Activated CD4-positive, alpha-beta memory T cell treated with anti-CD3 and anti-CD28 coated beads, Interleukin-2, amount 10 ng/mL, durations not matched to agents 7 days and 5 days (primary cell): ENCODE results near the gene GNAO1. TPM values are rescaled to one million over a fixed set of nuclear protein-coding genes. Genes with fewer than 3 reads are reported as not detected.

Experiments
- CTCF ChIA-PET: fragments of 350-600 bp; sonication (Branson Sonifier 250); formaldehyde crosslinking; loops from one replicate; lab custom pipeline; 2021; ENCODE audit warnings: antibody characterized with exemption, inconsistent platforms; lab: Charles Lee
- POLR2A ChIA-PET: fragments of 350-600 bp; sonication (Branson Sonifier 250); formaldehyde crosslinking; loops from one replicate; lab custom pipeline; 2021; ENCODE audit warnings: antibody characterized with exemption; lab: Charles Lee
- DNase-seq: peaks from one replicate; pipeline ENCODE4 v3.0.0-alpha.2; 2020
- H3K27ac Mint-ChIP-seq: one replicate; pipeline ENCODE4 v1.8.0; 2021; ENCODE audit warnings: mild to moderate bottlenecking, mixed read lengths
- H3K27me3 Mint-ChIP-seq: one replicate; pipeline ENCODE4 v1.8.0; 2021; ENCODE audit warnings: mixed read lengths
- H3K36me3 Mint-ChIP-seq: one replicate; pipeline ENCODE4 v1.8.0; 2021; ENCODE audit warnings: low read depth, mixed read lengths
- H3K4me1 Mint-ChIP-seq: one replicate; pipeline ENCODE4 v1.8.0; 2021; ENCODE audit warnings: mixed read lengths
- H3K4me3 Mint-ChIP-seq: one replicate; pipeline ENCODE4 v1.8.0; 2021; ENCODE audit warnings: mild to moderate bottlenecking, mixed read lengths
- H3K9me3 Mint-ChIP-seq: one replicate; pipeline ENCODE4 v1.8.0; 2021; ENCODE audit warnings: mixed read lengths
- total RNA-seq, 2 experiments: library from RNA; stranded (reverse); gene quantifications; one replicate each; pipeline ENCODE4 v1.2.3, GENCODE V29; 2021

The GNAO1 gene
- total RNA-seq, 2 experiments from 2014 or later = 1.8 to 2.3 TPM

- ChIA-PET CTCF (no interaction called here), POLR2A (no interaction called here)
- no peak for DNase-seq
- no peaks in the 10 kb centered on the region for H3K9me3 Mint-ChIP-seq
- no peaks in the 10 kb centered on the region for H3K27me3 Mint-ChIP-seq
- H3K4me3 Mint-ChIP-seq = no peak overlapping the region
- no peaks in the 10 kb centered on the region for H3K4me1 Mint-ChIP-seq
- H3K27ac Mint-ChIP-seq = no peak overlapping the region
- H3K36me3 Mint-ChIP-seq = no peaks in the 10 kb centered on the region
Observed at GRCh38 chr16:56341656-56342399, 150.5 kb downstream of the GNAO1 start.

- CTCF ChIA-PET = interaction anchor here (1.3 kb wide), 1 partner anchor 13 kb away, joined by 7 read pairs; no protein-coding TSS in a partner anchor
Observed at GRCh38 chr16:56343661-56344517, 152.6 kb downstream of the GNAO1 start.

GRCh38 chr16:56344518-56345405, 153.5 kb downstream of the GNAO1 start:
- Mint-ChIP-seq H3K27me3 (no peaks in the 10 kb centered on the region), H3K9me3 (no peaks in the 10 kb centered on the region), H3K4me1 (no peaks in the 10 kb centered on the region), H3K27ac (no peak overlapping the region), H3K36me3 (no peaks in the 10 kb centered on the region), H3K4me3 (no peak overlapping the region)
- ChIA-PET POLR2A (no interaction called here), CTCF (no interaction called here)
- no peak for DNase-seq

More at GRCh38 chr16:56343661-56344517, 152.6 kb downstream of the GNAO1 start:
- POLR2A ChIA-PET = no interaction called here
- H3K27me3 Mint-ChIP-seq = no peaks in the 10 kb centered on the region
- no peak overlapping the region for H3K27ac Mint-ChIP-seq
- no peak for DNase-seq
- H3K36me3 Mint-ChIP-seq = no peaks in the 10 kb centered on the region
- H3K9me3 Mint-ChIP-seq = no peaks in the 10 kb centered on the region
- H3K4me1 Mint-ChIP-seq = no peaks in the 10 kb centered on the region
- H3K4me3 Mint-ChIP-seq = no peak overlapping the region

GRCh38 chr16:56345406-56346050, 154.2 kb downstream of the GNAO1 start:
- ChIA-PET CTCF (no interaction called here), POLR2A (no interaction called here)
- Mint-ChIP-seq H3K9me3 (no peaks in the 10 kb centered on the region), H3K4me3 (no peak overlapping the region), H3K27ac (no peak overlapping the region), H3K36me3 (no peaks in the 10 kb centered on the region), H3K27me3 (no peaks in the 10 kb centered on the region), H3K4me1 (no peaks in the 10 kb centered on the region)
- DNase-seq = no peak

- no peaks in the 10 kb centered on the region for H3K36me3 Mint-ChIP-seq
- no peaks in the 10 kb centered on the region for H3K4me1 Mint-ChIP-seq
- H3K9me3 Mint-ChIP-seq = no peaks in the 10 kb centered on the region
- no peak for DNase-seq
- no peak overlapping the region for H3K4me3 Mint-ChIP-seq
- ChIA-PET CTCF (no interaction called here), POLR2A (no interaction called here)
- no peak overlapping the region for H3K27ac Mint-ChIP-seq
- peaks cover 1% of the 10 kb centered on the region for H3K27me3 Mint-ChIP-seq
Observed at GRCh38 chr16:56346131-56346890, 155.0 kb downstream of the GNAO1 start.

- Mint-ChIP-seq H3K27me3 (peaks cover 2% of the 10 kb centered on the region), H3K4me3 (no peak overlapping the region), H3K36me3 (no peaks in the 10 kb centered on the region), H3K4me1 (no peaks in the 10 kb centered on the region), H3K27ac (no peak overlapping the region), H3K9me3 (no peaks in the 10 kb centered on the region)
- POLR2A ChIA-PET = no interaction called here
- CTCF ChIA-PET = no interaction called here
- DNase-seq = no peak
Observed at GRCh38 chr16:56347166-56347565, 155.9 kb downstream of the GNAO1 start.

GRCh38 chr16:56347670-56348069, 156.4 kb downstream of the GNAO1 start:
- DNase-seq = no peak
- H3K27me3 Mint-ChIP-seq = peaks cover 2% of the 10 kb centered on the region
- no peak overlapping the region for H3K4me3 Mint-ChIP-seq
- no peaks in the 10 kb centered on the region for H3K9me3 Mint-ChIP-seq
- no peaks in the 10 kb centered on the region for H3K36me3 Mint-ChIP-seq
- H3K4me1 Mint-ChIP-seq = no peaks in the 10 kb centered on the region
- CTCF ChIA-PET = no interaction called here
- H3K27ac Mint-ChIP-seq = no peak overlapping the region
- POLR2A ChIA-PET = no interaction called here

GRCh38 chr16:56348168-56349085, 157.1 kb downstream of the GNAO1 start:
- no peak for DNase-seq
- POLR2A ChIA-PET = no interaction called here
- Mint-ChIP-seq H3K36me3 (no peaks in the 10 kb centered on the region), H3K27ac (no peak overlapping the region), H3K9me3 (no peaks in the 10 kb centered on the region), H3K4me1 (no peaks in the 10 kb centered on the region), H3K4me3 (no peak overlapping the region), H3K27me3 (peaks cover 2% of the 10 kb centered on the region)
- CTCF ChIA-PET = no interaction called here

GRCh38 chr16:56349086-56349415, 157.8 kb downstream of the GNAO1 start:
- Mint-ChIP-seq H3K27ac (no peak overlapping the region), H3K9me3 (no peaks in the 10 kb centered on the region), H3K4me1 (no peaks in the 10 kb centered on the region), H3K4me3 (no peak overlapping the region), H3K36me3 (no peaks in the 10 kb centered on the region), H3K27me3 (peaks cover 2% of the 10 kb centered on the region)
- POLR2A ChIA-PET = no interaction called here
- CTCF ChIA-PET = no interaction called here
- DNase-seq = no peak

GRCh38 chr16:56349711-56350161, 158.4 kb downstream of the GNAO1 start:
- no peak for DNase-seq
- H3K9me3 Mint-ChIP-seq = no peaks in the 10 kb centered on the region
- peaks cover 2% of the 10 kb centered on the region for H3K27me3 Mint-ChIP-seq
- no peaks in the 10 kb centered on the region for H3K36me3 Mint-ChIP-seq
- no peak overlapping the region for H3K4me3 Mint-ChIP-seq
- ChIA-PET CTCF (no interaction called here), POLR2A (no interaction called here)
- peaks cover 2% of the 10 kb centered on the region for H3K4me1 Mint-ChIP-seq
- no peak overlapping the region for H3K27ac Mint-ChIP-seq
